ENCODE measurements around the gene CCSAP. TPM values are rescaled to one million over a fixed set of nuclear protein-coding genes. Genes with fewer than 3 reads are reported as not detected.

Gene CCSAP
- total RNA-seq, 1 experiment from 2014 or later = 9.5 TPM

GRCh38 chr1:229383961-229384360, 41.1 kb upstream of the CCSAP start:
- no peaks in the 10 kb centered on the region for H3K27me3 ChIP-seq (ENCODE audit: low read length)
- ATAC-seq = no peak
- H3F3A ChIP-seq (ENCODE audit: low read length, unreplicated experiment) = no peaks in the 10 kb centered on the region
- no peaks in the 10 kb centered on the region for H3K9me3 ChIP-seq (ENCODE audit: low read length)
- H3K9me2 ChIP-seq (replicated peaks; ENCODE audit: low read length) = no peaks in the 10 kb centered on the region
- DNase-seq = peak; percentile 26
- no peaks in the 10 kb centered on the region for H3K36me3 ChIP-seq (ENCODE audit: low read depth, low read length)
- H3K4me1 ChIP-seq (ENCODE audit: insufficient read depth, low read length) = peaks cover 10% of the 10 kb centered on the region
- no peak overlapping the region for H3K9ac ChIP-seq (ENCODE audit: low read length)
- no peak overlapping the region for H3K4me2 ChIP-seq (ENCODE audit: low read length)
- no peaks in the 10 kb centered on the region for H4K20me1 ChIP-seq (ENCODE audit: low read length)
- ChIA-PET CTCF (no interaction called here), POLR2A (ENCODE audit: unreplicated experiment) (no interaction called here)
- no peaks in the 10 kb centered on the region for H3K79me2 ChIP-seq (ENCODE audit: low read length)
- no peak overlapping the region for H3K27ac ChIP-seq (ENCODE audit: low read length)
- intact Hi-C loops (cut with micrococcal nuclease) = no loop called here
- no peak overlapping the region for H2AFZ ChIP-seq (ENCODE audit: low read length)
- H3K4me3 ChIP-seq (ENCODE audit: low read length) = no peak overlapping the region
- BruUV-seq (replicated peaks) = no TSS peak
- TF ChIP-seq EZH2phosphoT487 (IDR thresholded peaks at IDR 0.05; ENCODE audit: borderline replicate concordance, low read length) = no peak
- TF ChIP-seq, protein P1, sequence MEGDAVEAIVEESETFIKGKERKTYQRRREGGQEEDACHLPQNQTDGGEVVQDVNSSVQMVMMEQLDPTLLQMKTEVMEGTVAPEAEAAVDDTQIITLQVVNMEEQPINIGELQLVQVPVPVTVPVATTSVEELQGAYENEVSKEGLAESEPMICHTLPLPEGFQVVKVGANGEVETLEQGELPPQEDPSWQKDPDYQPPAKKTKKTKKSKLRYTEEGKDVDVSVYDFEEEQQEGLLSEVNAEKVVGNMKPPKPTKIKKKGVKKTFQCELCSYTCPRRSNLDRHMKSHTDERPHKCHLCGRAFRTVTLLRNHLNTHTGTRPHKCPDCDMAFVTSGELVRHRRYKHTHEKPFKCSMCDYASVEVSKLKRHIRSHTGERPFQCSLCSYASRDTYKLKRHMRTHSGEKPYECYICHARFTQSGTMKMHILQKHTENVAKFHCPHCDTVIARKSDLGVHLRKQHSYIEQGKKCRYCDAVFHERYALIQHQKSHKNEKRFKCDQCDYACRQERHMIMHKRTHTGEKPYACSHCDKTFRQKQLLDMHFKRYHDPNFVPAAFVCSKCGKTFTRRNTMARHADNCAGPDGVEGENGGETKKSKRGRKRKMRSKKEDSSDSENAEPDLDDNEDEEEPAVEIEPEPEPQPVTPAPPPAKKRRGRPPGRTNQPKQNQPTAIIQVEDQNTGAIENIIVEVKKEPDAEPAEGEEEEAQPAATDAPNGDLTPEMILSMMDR (conservative IDR thresholded peaks at IDR 0.05; ENCODE audit: low read depth, low read length) = no peak

- Histone ChIP-seq H3K79me2 (ENCODE audit: low read length) (no peaks in the 10 kb centered on the region), H3K27ac (ENCODE audit: low read length) (no peak overlapping the region), H3K4me2 (ENCODE audit: low read length) (no peak overlapping the region), H3K27me3 (ENCODE audit: low read length) (no peaks in the 10 kb centered on the region), H3K4me1 (ENCODE audit: insufficient read depth, low read length) (peaks cover 5% of the 10 kb centered on the region; the same call in 1 of the 2 replicates), H4K20me1 (ENCODE audit: low read length) (no peaks in the 10 kb centered on the region), H3K4me3 (ENCODE audit: low read length) (no peak overlapping the region), H3K36me3 (ENCODE audit: low read depth, low read length) (no peaks in the 10 kb centered on the region), H3F3A (ENCODE audit: low read length, unreplicated experiment) (no peaks in the 10 kb centered on the region), H2AFZ (ENCODE audit: low read length) (no peak overlapping the region), H3K9ac (ENCODE audit: low read length) (no peak overlapping the region), H3K9me2 (replicated peaks; ENCODE audit: low read length) (no peaks in the 10 kb centered on the region), H3K9me3 (ENCODE audit: low read length) (no peaks in the 10 kb centered on the region)
- intact Hi-C loops (cut with micrococcal nuclease) = no loop called here
- ATAC-seq (no peak), DNase-seq (no peak)
- TF ChIP-seq, protein P1 (conservative IDR thresholded peaks at IDR 0.05; ENCODE audit: low read depth, low read length) = no peak
- TF ChIP-seq EZH2phosphoT487 (IDR thresholded peaks at IDR 0.05; ENCODE audit: borderline replicate concordance, low read length) = no peak
- no peak for TF ChIP-seq EZH2 (IDR thresholded peaks at IDR 0.05; ENCODE audit: low read length, unreplicated experiment)
- no TSS peak for BruUV-seq (replicated peaks)
- ChIA-PET POLR2A (ENCODE audit: unreplicated experiment) (no interaction called here), CTCF (no interaction called here)
These were observed 40.3 kb upstream of the CCSAP start for GRCh38 chr1:229383188-229383587.

DNA sequence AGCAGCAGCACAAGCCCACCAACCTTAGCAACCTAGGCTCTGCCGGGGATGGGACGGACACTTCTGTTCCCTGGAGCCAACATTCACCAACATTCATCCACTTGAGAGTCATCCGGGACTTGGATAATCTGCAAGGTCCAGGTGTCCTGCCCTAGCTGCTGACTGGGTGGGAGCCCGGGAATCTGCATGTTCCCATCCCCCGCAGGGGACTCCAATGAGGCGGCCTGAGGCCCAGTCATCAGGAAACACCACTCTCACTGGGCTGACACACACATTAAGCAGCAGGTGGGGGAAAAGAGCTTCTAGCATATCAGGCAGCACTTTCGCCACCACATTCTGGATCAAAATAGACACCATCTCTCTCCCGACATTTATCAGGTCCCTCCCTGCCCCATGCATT, 38.4 kb upstream of the CCSAP start:
- no peak overlapping the region for H3K27ac ChIP-seq (ENCODE audit: low read length)
- H3K4me1 ChIP-seq (ENCODE audit: insufficient read depth, low read length) = peaks cover 5% of the 10 kb centered on the region; the same call in 1 of the 2 replicates
- no peaks in the 10 kb centered on the region for H3K9me2 ChIP-seq (replicated peaks; ENCODE audit: low read length)
- ChIA-PET CTCF (no interaction called here), POLR2A (ENCODE audit: unreplicated experiment) (no interaction called here)
- DNase-seq (no peak), ATAC-seq (no peak)
- no peak overlapping the region for H2AFZ ChIP-seq (ENCODE audit: low read length)
- no peaks in the 10 kb centered on the region for H3K27me3 ChIP-seq (ENCODE audit: low read length)
- no peaks in the 10 kb centered on the region for H3K36me3 ChIP-seq (ENCODE audit: low read depth, low read length)
- no peak for TF ChIP-seq EZH2 (IDR thresholded peaks at IDR 0.05; ENCODE audit: low read length, unreplicated experiment)
- TF ChIP-seq, protein P1 (conservative IDR thresholded peaks at IDR 0.05; ENCODE audit: low read depth, low read length) = no peak
- no peak for TF ChIP-seq EZH2phosphoT487 (IDR thresholded peaks at IDR 0.05; ENCODE audit: borderline replicate concordance, low read length)
- no peak overlapping the region for H3K9ac ChIP-seq (ENCODE audit: low read length)
- no TSS peak for BruUV-seq (replicated peaks)
- intact Hi-C loops (cut with micrococcal nuclease) = no loop called here
- H3F3A ChIP-seq (ENCODE audit: low read length, unreplicated experiment) = no peaks in the 10 kb centered on the region
- no peak overlapping the region for H3K4me3 ChIP-seq (ENCODE audit: low read length)
- no peaks in the 10 kb centered on the region for H4K20me1 ChIP-seq (ENCODE audit: low read length)
- no peaks in the 10 kb centered on the region for H3K79me2 ChIP-seq (ENCODE audit: low read length)
- H3K4me2 ChIP-seq (ENCODE audit: low read length) = no peak overlapping the region
- H3K9me3 ChIP-seq (ENCODE audit: low read length) = no peaks in the 10 kb centered on the region
